Esophagus squamous epithelium (tissue), 5 donors: Measurements from ENCODE around the gene MARCHF10. TPM values are rescaled to one million over a fixed set of nuclear protein-coding genes. Genes with fewer than 3 reads are reported as not detected.

Source experiments
- DNase-seq: peaks from one replicate; lab custom pipeline; 2025; lab: John Stamatoyannopoulos, UW
- H3K27ac ChIP-seq, 4 donors: fragments of 200-600 bp; sonication (generic); one replicate each; pipeline ENCODE4 v1.5.1; 2016 to 2019; ENCODE audit warnings: mild to moderate bottlenecking in 1 of 4
- H3K27me3 ChIP-seq, 4 donors: fragments of 200-600 bp; sonication (generic); 1 replicate in 3 of 4; 2 replicates in 1 of 4; pipeline versions ENCODE4 v1.5.1 to v1.6.0; 2017 to 2021; ENCODE audit warnings: antibody characterized with exemption in 1 of 4
- H3K36me3 ChIP-seq, 3 donors: fragments of 200-600 bp; sonication (generic); one replicate each; pipeline ENCODE4 v1.5.1; 2016 to 2019
- H3K4me1 ChIP-seq, 3 donors: fragments of 200-600 bp; sonication (generic); one replicate each; pipeline ENCODE4 v1.5.1; 2017 to 2019
- H3K4me3 ChIP-seq, 4 donors: fragments of 200-600 bp; sonication (generic); 1 replicate in 3 of 4; 2 replicates in 1 of 4; pipeline ENCODE4 v1.5.1; 2016 to 2019; ENCODE audit warnings: mild to moderate bottlenecking in 2 of 4, moderate library complexity in 1 of 4
- H3K9me3 ChIP-seq, 3 donors: fragments of 200-600 bp; sonication (generic); one replicate each; pipeline ENCODE4 v1.5.1; 2016 to 2019
- POLR2A ChIP-seq, 4 donors: fragments of 450-650 bp; IDR thresholded peaks; one replicate each; pipeline ENCODE4 v1.6.1; 2017; ENCODE audit warnings: antibody characterized with exemption in 4 of 4, mild to moderate bottlenecking in 4 of 4, moderate library complexity in 3 of 4
- WGBS, 2 donors: methylation state at CpG; one replicate each; pipeline ENCODE4 v1.1.5; 2018; 5-methylcytosine and 5-hydroxymethylcytosine counted together
- intact Hi-C: fragments of 100-400 bp; cut with DNase I; formaldehyde crosslinking; loops from one replicate; pipeline ENCODE4 v1.15.0; 2022
- total RNA-seq, 4 donors: library from RNA; depleted of rRNA; stranded (reverse); fragments of >200 nt; gene quantifications; one replicate each; pipeline ENCODE4 v1.1.0, GENCODE V29; 2016
- TF ChIP-seq, protein P1 (sequence below), 6 experiments: fragments of 450-650 bp in 4 of 6; fragments of 200-600 bp in 2 of 6; sonication (generic) in 2 of 6; IDR thresholded peaks; one replicate each; pipeline ENCODE4 v1.5.1; 2016 to 2019; ENCODE audit warnings: antibody characterized with exemption in 6 of 6, mild to moderate bottlenecking in 4 of 6, moderate library complexity in 4 of 6
- donor health status: DM: yes; HTN: yes; CAD: no.

The MARCHF10 gene, protein sequence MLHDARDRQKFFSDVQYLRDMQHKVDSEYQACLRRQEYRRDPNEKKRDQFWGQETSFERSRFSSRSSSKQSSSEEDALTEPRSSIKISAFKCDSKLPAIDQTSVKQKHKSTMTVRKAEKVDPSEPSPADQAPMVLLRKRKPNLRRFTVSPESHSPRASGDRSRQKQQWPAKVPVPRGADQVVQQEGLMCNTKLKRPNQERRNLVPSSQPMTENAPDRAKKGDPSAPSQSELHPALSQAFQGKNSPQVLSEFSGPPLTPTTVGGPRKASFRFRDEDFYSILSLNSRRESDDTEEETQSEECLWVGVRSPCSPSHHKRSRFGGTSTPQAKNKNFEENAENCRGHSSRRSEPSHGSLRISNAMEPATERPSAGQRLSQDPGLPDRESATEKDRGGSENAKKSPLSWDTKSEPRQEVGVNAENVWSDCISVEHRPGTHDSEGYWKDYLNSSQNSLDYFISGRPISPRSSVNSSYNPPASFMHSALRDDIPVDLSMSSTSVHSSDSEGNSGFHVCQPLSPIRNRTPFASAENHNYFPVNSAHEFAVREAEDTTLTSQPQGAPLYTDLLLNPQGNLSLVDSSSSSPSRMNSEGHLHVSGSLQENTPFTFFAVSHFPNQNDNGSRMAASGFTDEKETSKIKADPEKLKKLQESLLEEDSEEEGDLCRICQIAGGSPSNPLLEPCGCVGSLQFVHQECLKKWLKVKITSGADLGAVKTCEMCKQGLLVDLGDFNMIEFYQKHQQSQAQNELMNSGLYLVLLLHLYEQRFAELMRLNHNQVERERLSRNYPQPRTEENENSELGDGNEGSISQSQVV
- total RNA-seq = not detected

DNA sequence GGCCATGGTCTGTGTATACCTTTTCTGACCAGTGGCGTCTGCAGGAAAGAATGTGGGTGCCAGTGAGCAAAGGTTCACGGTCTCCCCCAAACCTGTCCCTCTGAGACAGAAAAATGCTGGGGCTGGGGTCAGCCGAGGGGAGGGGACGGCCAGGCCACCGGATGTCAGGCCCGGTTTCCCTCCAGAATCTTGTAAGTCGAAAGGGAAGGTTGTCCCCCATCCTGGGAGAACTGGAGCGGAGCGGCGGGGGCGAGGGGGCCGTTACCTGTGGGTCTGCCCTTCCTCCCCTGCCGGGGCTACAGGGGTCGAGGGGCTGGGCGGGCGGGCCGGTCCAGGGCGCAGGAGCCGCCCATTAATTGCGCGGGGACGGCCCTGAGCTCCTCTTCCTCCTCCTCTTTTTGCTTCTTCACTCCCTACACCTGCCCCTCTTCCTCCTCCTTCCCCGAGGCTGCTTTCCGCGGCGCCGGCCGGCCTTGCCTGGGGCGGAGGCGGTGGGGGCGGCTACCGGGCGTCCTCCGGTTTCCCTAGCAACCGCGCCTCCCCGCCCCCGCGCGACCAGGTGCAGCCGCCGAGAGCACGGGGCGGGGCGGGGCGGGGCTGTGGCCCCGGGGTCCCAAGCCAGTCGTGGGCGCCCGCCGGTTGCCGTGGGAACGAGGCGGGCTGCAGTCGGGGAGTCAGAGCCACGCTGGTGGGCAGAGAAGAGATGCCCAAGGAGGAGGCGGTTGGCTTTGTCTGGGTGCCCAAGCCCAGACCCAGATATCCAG lies at the start of gene MARCHF10:
TSS of gene MARCHF10 (minus strand) at position 503 of the 764 bp plus-strand sequence. CDS start 6,579 bp downstream, outside the sequence.
- 13 to 27% methylated on average over 16 to 20 of the region's 57 CpGs for WGBS, 2 donors
- H3K4me3 ChIP-seq = peak within 1 kb of the TSS; percentile 8 to 48 (median 22)
- no peak within 1 kb of the TSS for H3K27ac ChIP-seq
- H3K9me3 ChIP-seq = no peaks in the 10 kb centered on the region
- H3K27me3 ChIP-seq = peaks cover 0 to 35% (median 0%) of the 10 kb centered on the region in 4 donors
- intact Hi-C loops = no loop called here
- H3K4me1 ChIP-seq = peaks cover 0 to 11% (median 7%) of the 10 kb centered on the region in 3 donors
- H3K36me3 ChIP-seq = no peaks in the 10 kb centered on the region
- no peak for DNase-seq
- TF ChIP-seq POLR2A (IDR thresholded peaks at IDR 0.05) = no peak
- TF ChIP-seq, protein P1, sequence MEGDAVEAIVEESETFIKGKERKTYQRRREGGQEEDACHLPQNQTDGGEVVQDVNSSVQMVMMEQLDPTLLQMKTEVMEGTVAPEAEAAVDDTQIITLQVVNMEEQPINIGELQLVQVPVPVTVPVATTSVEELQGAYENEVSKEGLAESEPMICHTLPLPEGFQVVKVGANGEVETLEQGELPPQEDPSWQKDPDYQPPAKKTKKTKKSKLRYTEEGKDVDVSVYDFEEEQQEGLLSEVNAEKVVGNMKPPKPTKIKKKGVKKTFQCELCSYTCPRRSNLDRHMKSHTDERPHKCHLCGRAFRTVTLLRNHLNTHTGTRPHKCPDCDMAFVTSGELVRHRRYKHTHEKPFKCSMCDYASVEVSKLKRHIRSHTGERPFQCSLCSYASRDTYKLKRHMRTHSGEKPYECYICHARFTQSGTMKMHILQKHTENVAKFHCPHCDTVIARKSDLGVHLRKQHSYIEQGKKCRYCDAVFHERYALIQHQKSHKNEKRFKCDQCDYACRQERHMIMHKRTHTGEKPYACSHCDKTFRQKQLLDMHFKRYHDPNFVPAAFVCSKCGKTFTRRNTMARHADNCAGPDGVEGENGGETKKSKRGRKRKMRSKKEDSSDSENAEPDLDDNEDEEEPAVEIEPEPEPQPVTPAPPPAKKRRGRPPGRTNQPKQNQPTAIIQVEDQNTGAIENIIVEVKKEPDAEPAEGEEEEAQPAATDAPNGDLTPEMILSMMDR (IDR thresholded peaks at IDR 0.05) = no peak

DNA sequence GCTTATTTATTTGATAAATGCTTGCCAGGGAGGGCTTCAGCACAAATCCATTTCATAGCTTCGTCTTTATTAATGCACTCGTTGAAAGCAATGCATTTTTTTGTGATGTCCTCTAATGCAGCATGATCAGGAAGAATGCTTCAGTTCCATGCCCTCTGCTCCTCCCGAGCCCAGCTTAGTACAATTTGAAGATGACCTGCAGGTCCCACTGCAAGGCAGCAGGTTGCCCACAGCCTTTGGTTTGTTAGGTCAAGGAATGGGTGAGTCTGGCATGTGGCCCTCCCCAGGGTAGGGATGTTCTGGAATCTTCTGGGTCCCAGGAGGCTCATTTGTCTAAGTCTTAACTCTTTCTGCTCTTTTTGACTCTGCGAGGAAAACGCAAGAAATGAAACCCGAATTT lies 49.4 kb upstream of the MARCHF10 start:
- TF ChIP-seq, protein P1 (IDR thresholded peaks at IDR 0.05) = no peak
- TF ChIP-seq POLR2A (IDR thresholded peaks at IDR 0.05) = no peak
- DNase-seq = no peak

DNA sequence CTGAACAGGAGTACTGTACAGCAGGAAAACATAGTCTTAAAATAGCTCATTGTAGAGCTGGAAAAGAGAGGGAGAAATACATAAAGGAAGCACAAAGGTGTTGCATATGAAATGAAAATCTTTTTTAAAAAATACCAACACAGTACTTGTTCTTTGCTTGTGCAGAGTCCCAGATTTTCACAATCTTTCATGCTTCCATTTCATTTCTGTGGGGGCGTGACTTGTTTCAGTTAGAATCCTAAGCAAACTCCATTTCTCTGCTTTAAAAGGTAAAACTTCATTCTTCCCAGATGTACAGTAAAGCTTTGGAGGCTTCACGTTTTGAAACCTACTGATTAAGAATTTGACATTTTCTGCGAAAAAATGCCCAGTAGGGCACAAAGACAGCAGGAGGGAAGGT lies 48.5 kb upstream of the MARCHF10 start:
- 82 to 86% methylated on average over 3 of the region's 3 CpGs for WGBS, 2 donors
- intact Hi-C loops = no loop called here
- no peak overlapping the region for H3K27ac ChIP-seq
- no peaks in the 10 kb centered on the region for H3K9me3 ChIP-seq
- H3K4me3 ChIP-seq = no peak overlapping the region
- TF ChIP-seq, protein P1 (IDR thresholded peaks at IDR 0.05) = no peak
- TF ChIP-seq POLR2A (IDR thresholded peaks at IDR 0.05) = no peak
- peaks cover 0 to 7% (median 0%) of the 10 kb centered on the region in 4 donors for H3K27me3 ChIP-seq
- peaks cover 0 to 12% (median 0%) of the 10 kb centered on the region in 3 donors for H3K4me1 ChIP-seq
- DNase-seq = no peak
- no peaks in the 10 kb centered on the region for H3K36me3 ChIP-seq

More for the DNA sequence above, 49.4 kb upstream of the MARCHF10 start:
- Histone ChIP-seq H3K4me3 (no peak overlapping the region), H3K27ac (no peak overlapping the region), H3K4me1 (peaks cover 0 to 12% (median 0%) of the 10 kb centered on the region in 3 donors), H3K36me3 (no peaks in the 10 kb centered on the region), H3K27me3 (peaks cover 0 to 7% (median 0%) of the 10 kb centered on the region in 4 donors), H3K9me3 (no peaks in the 10 kb centered on the region)
- intact Hi-C loops = no loop called here
- 77 to 83% methylated on average over 6 of the region's 6 CpGs for WGBS, 2 donors

DNA sequence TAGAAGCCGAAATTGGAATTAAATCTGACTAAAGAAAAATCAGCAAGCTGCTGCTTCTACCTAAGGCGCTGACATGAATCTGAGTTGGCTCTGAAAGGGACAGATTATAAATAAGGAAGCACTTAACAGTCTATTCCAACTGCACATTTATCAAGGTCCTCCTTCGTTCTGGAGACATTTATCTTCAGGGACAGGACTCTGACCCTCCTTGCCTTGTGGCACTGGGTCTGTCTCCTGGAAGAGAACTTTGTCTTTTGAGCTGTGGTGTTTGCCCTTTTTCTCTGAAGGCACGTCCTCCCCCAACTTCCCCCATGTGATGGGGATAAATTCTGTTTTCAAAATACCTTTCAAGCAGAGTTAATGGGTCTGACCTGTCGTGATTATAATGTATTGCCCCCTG lies 47.0 kb upstream of the MARCHF10 start:
- no peak overlapping the region for H3K4me3 ChIP-seq
- H3K9me3 ChIP-seq = no peaks in the 10 kb centered on the region
- no peaks in the 10 kb centered on the region for H3K4me1 ChIP-seq
- no peak overlapping the region for H3K27ac ChIP-seq
- no peak for TF ChIP-seq POLR2A (IDR thresholded peaks at IDR 0.05)
- TF ChIP-seq, protein P1 (IDR thresholded peaks at IDR 0.05) = no peak
- intact Hi-C loops = no loop called here
- H3K36me3 ChIP-seq = no peaks in the 10 kb centered on the region
- no peak for DNase-seq
- WGBS, 2 donors = 68 to 76% methylated on average over 5 of the region's 5 CpGs
- peaks cover 0 to 7% (median 0%) of the 10 kb centered on the region in 4 donors for H3K27me3 ChIP-seq
